Osteocyte (in vitro differentiated cells): ENCODE measurements around the gene RNF175. TPM values are rescaled to one million over a fixed set of nuclear protein-coding genes. Genes with fewer than 3 reads are reported as not detected.

Experiments used
- DNase-seq: peaks from one replicate; pipeline ENCODE4 v3.0.0; 2021; ENCODE audit warnings: mixed read lengths; ENCODE audit not compliant: unreplicated experiment; ENCODE audit errors: extremely low spot score
- H3K27ac Mint-ChIP-seq: one replicate; pipeline ENCODE4 v1.8.0; 2021; ENCODE audit warnings: mild to moderate bottlenecking, mixed read lengths; ENCODE audit not compliant: unreplicated experiment
- H3K27me3 Mint-ChIP-seq: one replicate; pipeline ENCODE4 v1.8.0; 2021; ENCODE audit warnings: mixed read lengths; ENCODE audit not compliant: unreplicated experiment
- H3K36me3 Mint-ChIP-seq: one replicate; pipeline ENCODE4 v1.8.0; 2021; ENCODE audit warnings: mixed read lengths; ENCODE audit not compliant: unreplicated experiment
- H3K4me1 Mint-ChIP-seq: one replicate; pipeline ENCODE4 v1.8.0; 2021; ENCODE audit warnings: mixed read lengths; ENCODE audit not compliant: unreplicated experiment
- H3K4me3 Mint-ChIP-seq: one replicate; pipeline ENCODE4 v1.8.0; 2021; ENCODE audit warnings: mild to moderate bottlenecking, moderate library complexity, mixed read lengths; ENCODE audit not compliant: unreplicated experiment
- H3K9me3 Mint-ChIP-seq: one replicate; pipeline ENCODE4 v1.8.0; 2021; ENCODE audit warnings: mixed read lengths; ENCODE audit not compliant: unreplicated experiment
- total RNA-seq: library from RNA; stranded (reverse); gene quantifications from 2 replicates; pipeline ENCODE4 v1.2.1, GENCODE V29; 2021
- TF ChIP-seq, protein P1 (sequence below): fragments of 200-600 bp; sonication (generic); IDR thresholded peaks from 2 replicates; pipeline ENCODE4 v1.5.0; 2021; ENCODE audit warnings: antibody characterized with exemption, mild to moderate bottlenecking, moderate library complexity

Gene RNF175
- total RNA-seq, 1 donor from 2014 or later, result 0.32 TPM

DNA sequence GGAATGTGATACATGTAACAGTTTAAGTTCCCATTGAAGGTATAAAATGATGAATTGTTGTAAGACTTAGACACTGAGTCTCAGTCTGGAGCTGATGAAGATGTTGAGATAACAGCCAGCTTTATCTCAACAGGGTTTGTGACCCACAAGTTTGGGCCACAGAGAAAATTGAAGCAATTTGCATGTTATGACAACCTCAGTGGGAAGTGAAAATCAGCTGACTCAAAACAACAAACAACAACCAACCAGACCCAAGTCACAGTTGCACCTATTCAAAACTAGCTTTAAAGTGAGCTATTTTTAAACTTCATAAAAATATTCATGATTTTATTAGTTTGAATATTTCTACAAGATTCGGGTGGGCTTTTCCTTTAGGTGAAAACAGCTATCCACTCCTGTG lies 21.1 kb upstream of the RNF175 start:
- Mint-ChIP-seq H3K4me3 (no peak overlapping the region), H3K9me3 (no peaks in the 10 kb centered on the region), H3K27me3 (peaks cover 65% of the 10 kb centered on the region), H3K27ac (no peak overlapping the region), H3K36me3 (peaks cover 8% of the 10 kb centered on the region), H3K4me1 (peaks cover 13% of the 10 kb centered on the region)
- TF ChIP-seq, protein P1, sequence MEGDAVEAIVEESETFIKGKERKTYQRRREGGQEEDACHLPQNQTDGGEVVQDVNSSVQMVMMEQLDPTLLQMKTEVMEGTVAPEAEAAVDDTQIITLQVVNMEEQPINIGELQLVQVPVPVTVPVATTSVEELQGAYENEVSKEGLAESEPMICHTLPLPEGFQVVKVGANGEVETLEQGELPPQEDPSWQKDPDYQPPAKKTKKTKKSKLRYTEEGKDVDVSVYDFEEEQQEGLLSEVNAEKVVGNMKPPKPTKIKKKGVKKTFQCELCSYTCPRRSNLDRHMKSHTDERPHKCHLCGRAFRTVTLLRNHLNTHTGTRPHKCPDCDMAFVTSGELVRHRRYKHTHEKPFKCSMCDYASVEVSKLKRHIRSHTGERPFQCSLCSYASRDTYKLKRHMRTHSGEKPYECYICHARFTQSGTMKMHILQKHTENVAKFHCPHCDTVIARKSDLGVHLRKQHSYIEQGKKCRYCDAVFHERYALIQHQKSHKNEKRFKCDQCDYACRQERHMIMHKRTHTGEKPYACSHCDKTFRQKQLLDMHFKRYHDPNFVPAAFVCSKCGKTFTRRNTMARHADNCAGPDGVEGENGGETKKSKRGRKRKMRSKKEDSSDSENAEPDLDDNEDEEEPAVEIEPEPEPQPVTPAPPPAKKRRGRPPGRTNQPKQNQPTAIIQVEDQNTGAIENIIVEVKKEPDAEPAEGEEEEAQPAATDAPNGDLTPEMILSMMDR, result no peak
- no peak for DNase-seq

DNA sequence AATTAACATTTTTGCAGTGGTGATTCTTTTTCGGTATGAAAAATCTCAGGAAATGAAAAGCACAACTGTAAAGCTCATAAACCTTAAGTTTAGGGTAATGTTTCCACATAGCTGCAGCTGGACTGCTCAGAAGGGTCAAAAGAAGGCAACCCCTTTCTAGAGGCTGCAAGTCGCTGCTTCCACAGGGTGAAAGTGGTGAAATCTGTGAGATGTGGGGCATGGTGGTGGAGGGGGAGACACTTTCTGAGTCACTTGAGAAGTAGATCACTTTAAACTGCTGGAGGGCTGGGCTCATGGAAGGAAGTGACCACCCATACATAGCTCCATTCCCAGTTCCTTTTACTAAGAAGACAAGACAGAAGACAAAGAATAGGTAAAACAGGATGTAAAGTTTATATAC lies 20.4 kb upstream of the RNF175 start:
- Mint-ChIP-seq H3K36me3 (peaks cover 5% of the 10 kb centered on the region), H3K27me3 (peaks cover 61% of the 10 kb centered on the region), H3K4me1 (peaks cover 12% of the 10 kb centered on the region), H3K4me3 (no peak overlapping the region), H3K9me3 (no peaks in the 10 kb centered on the region), H3K27ac (no peak overlapping the region)
- no peak for DNase-seq
- TF ChIP-seq, protein P1, result no peak

- Mint-ChIP-seq H3K36me3 (peaks cover 2% of the 10 kb centered on the region), H3K27me3 (peaks cover 58% of the 10 kb centered on the region), H3K4me3 (no peak overlapping the region), H3K4me1 (peaks cover 12% of the 10 kb centered on the region), H3K27ac (no peak overlapping the region), H3K9me3 (no peaks in the 10 kb centered on the region)
- DNase-seq, result no peak
- TF ChIP-seq, protein P1, result no peak
Measured at GRCh38 chr4:153778383-153778782, 18.6 kb upstream of the RNF175 start.

GRCh38 chr4:153777421-153777820 lies 17.6 kb upstream of the RNF175 start:
- H3K27ac Mint-ChIP-seq, result no peak overlapping the region
- H3K9me3 Mint-ChIP-seq, result no peaks in the 10 kb centered on the region
- peaks cover 9% of the 10 kb centered on the region for H3K4me1 Mint-ChIP-seq
- H3K27me3 Mint-ChIP-seq, result peaks cover 59% of the 10 kb centered on the region
- H3K4me3 Mint-ChIP-seq, result no peak overlapping the region
- DNase-seq, result no peak
- no peaks in the 10 kb centered on the region for H3K36me3 Mint-ChIP-seq
- TF ChIP-seq, protein P1, result no peak

DNA sequence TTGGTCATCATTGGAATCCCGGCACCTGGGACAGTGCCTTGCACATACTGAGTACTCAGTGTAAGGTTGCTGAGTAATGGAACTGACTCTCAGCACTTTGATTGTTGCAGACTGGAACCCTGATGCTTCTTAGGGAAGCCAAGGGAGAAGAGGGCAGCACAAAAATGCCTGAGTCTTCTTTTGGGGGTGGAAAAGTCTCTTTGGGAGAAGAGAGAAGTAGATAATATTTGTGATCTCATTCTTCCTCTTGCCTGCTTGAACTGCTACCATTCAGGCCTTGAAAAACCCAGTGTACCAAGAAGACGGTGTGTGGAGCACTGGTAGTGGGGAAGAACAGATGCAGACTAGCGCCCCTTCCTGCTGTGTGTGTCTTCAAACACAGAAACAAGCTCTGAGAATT lies 16.8 kb upstream of the RNF175 start:
- Mint-ChIP-seq H3K9me3 (no peaks in the 10 kb centered on the region), H3K4me1 (peaks cover under 1% of the 10 kb centered on the region), H3K27ac (no peak overlapping the region), H3K36me3 (no peaks in the 10 kb centered on the region), H3K4me3 (no peak overlapping the region), H3K27me3 (peaks cover 60% of the 10 kb centered on the region)
- TF ChIP-seq, protein P1, result no peak
- DNase-seq, result no peak
